MM.1S (cell line): ENCODE data around the gene PPP1R1A.

ENCODE experiments used
- DNase-seq: peaks from one replicate; pipeline ENCODE4 v3.0.0-alpha.2; 2015
- H2AFZ ChIP-seq: fragments of 300-600 bp; sonication (generic); 2 replicates; pipeline ENCODE4 v1.6.0; 2016; ENCODE audit warnings: antibody characterized with exemption, low read length
- H3F3A ChIP-seq: fragments of 300-600 bp; sonication (generic); 2 replicates; pipeline ENCODE4 v1.6.1; 2016; ENCODE audit warnings: mild to moderate bottlenecking, antibody characterized with exemption, low read length, moderate library complexity, mixed read lengths; ENCODE audit not compliant: insufficient read depth
- H3K27ac ChIP-seq: fragments of 300-600 bp; sonication (generic); 2 replicates; pipeline ENCODE4 v1.5.1; 2016; ENCODE audit warnings: mild to moderate bottlenecking, low read length
- H3K27me3 ChIP-seq: fragments of 300-600 bp; sonication (generic); replicated peaks from 2 replicates; pipeline ENCODE4 v1.6.0; 2016; ENCODE audit warnings: low read length; ENCODE audit not compliant: insufficient read depth
- H3K36me3 ChIP-seq: fragments of 300-600 bp; sonication (generic); replicated peaks from 2 replicates; pipeline ENCODE4 v1.6.1; 2016; ENCODE audit warnings: mild to moderate bottlenecking, low read length, mixed read lengths; ENCODE audit not compliant: insufficient read depth
- H3K4me1 ChIP-seq: fragments of 300-600 bp; sonication (generic); 2 replicates; pipeline ENCODE4 v1.6.1; 2016; ENCODE audit warnings: low read length, mixed read lengths
- H3K4me2 ChIP-seq: fragments of 300-600 bp; sonication (generic); 2 replicates; pipeline ENCODE4 v1.6.0; 2016; ENCODE audit warnings: low read depth, low read length
- H3K4me3 ChIP-seq: fragments of 300-600 bp; sonication (generic); 2 replicates; pipeline ENCODE4 v1.5.1; 2016; ENCODE audit warnings: low read length, mixed read lengths
- H3K79me2 ChIP-seq: fragments of 300-600 bp; sonication (generic); 2 replicates; pipeline ENCODE4 v1.6.1; 2016; ENCODE audit warnings: mixed run types, low read length, mixed read lengths
- H3K9ac ChIP-seq: fragments of 300-600 bp; sonication (generic); 2 replicates; pipeline ENCODE4 v1.6.1; 2016; ENCODE audit warnings: low read length, mixed read lengths
- H3K9me2 ChIP-seq: fragments of 300-600 bp; sonication (generic); replicated peaks from 2 replicates; pipeline ENCODE4 v1.6.1; 2016; ENCODE audit warnings: mild to moderate bottlenecking, low read length, mixed read lengths; ENCODE audit not compliant: insufficient read depth
- H3K9me3 ChIP-seq: fragments of 300-600 bp; sonication (generic); replicated peaks from 2 replicates; pipeline ENCODE4 v1.6.1; 2016; ENCODE audit warnings: mild to moderate bottlenecking, low read length, mixed read lengths; ENCODE audit not compliant: insufficient read depth
- H4K20me1 ChIP-seq: fragments of 300-600 bp; sonication (generic); 2 replicates; pipeline ENCODE4 v1.6.1; 2016; ENCODE audit warnings: mild to moderate bottlenecking, low read length, moderate library complexity, mixed read lengths; ENCODE audit not compliant: insufficient read depth
- EZH2 ChIP-seq: fragments of 300-600 bp; sonication (generic); optimal IDR thresholded peaks from 2 replicates; pipeline ENCODE3; 2017; ENCODE audit warnings: low read depth, mild to moderate bottlenecking, antibody characterized with exemption, low read length, mixed read lengths
- EZH2phosphoT487 ChIP-seq: fragments of 300-600 bp; sonication (generic); IDR thresholded peaks from 2 replicates; pipeline ENCODE4 v1.6.1; 2018; ENCODE audit warnings: antibody characterized with exemption, low read length
- TF ChIP-seq, protein P1 (sequence below): fragments of 300-600 bp; sonication (generic); IDR thresholded peaks from 2 replicates; pipeline ENCODE4 v1.5.1; 2016; ENCODE audit warnings: antibody characterized with exemption, low read length, mixed read lengths

PPP1R1A gene

DNA sequence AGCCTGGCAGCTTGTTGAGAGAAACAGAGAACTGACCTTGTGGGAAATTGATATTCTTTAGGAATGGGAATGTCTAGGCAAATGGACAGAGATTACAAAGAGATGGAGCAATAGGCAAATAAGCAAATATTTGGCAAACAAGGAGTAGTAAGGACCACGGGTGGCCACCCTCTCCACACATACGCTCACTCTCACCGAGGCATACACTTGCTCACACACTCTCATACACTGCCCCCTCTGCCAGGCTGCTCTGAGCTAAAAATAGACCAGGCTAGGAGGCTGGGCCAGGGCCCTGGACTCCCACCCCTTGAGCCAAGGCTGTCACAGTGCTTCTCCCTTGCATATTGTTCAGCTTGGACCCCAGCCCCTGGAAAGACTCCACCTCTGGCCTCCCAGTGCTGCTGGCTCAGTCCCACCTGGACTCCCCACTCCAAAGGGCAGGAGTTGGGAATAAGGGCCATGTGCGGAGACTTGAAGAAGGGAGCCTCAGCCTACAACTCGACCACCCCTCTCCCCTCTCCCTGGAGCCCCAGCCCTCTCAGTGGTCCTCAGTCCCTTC is 1.1 kb downstream of the PPP1R1A start:
- no peak overlapping the region for H3K9ac ChIP-seq

DNA sequence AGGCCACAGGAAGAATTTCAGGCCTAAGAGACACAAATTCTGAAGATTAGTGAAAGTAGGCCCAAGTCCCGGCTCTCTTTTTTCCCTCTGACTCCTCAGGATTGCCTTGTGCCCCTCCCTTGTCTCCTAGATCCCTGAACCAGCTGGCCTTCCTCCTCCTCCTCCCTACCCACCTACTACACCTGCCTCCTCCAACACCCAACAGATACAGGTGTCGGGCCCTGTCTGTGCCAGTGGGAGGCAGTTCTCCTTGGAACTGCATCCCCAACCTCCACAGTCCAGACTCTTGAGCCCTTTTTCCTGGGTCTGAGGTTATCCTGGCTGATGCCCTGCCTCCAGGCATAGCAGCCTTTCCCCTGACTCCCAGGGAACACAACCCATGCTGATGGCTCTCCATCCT is 1.8 kb downstream of the PPP1R1A start:
- H2AFZ ChIP-seq: no peak overlapping the region
- DNase-seq: no peak
- H3K27ac ChIP-seq: no peak overlapping the region
- H3F3A ChIP-seq: peaks cover 8% of the 10 kb centered on the region; the same call in 1 of the 2 replicates
- peaks cover 15% of the 10 kb centered on the region for H3K4me1 ChIP-seq
- H3K4me3 ChIP-seq: no peak overlapping the region
- no peak overlapping the region for H3K9ac ChIP-seq
- H4K20me1 ChIP-seq: no peaks in the 10 kb centered on the region
- H3K9me2 ChIP-seq: no peaks in the 10 kb centered on the region
- H3K79me2 ChIP-seq: no peaks in the 10 kb centered on the region
- no peaks in the 10 kb centered on the region; the same call in 1 of the 2 replicates for H3K27me3 ChIP-seq
- TF ChIP-seq, protein P1, sequence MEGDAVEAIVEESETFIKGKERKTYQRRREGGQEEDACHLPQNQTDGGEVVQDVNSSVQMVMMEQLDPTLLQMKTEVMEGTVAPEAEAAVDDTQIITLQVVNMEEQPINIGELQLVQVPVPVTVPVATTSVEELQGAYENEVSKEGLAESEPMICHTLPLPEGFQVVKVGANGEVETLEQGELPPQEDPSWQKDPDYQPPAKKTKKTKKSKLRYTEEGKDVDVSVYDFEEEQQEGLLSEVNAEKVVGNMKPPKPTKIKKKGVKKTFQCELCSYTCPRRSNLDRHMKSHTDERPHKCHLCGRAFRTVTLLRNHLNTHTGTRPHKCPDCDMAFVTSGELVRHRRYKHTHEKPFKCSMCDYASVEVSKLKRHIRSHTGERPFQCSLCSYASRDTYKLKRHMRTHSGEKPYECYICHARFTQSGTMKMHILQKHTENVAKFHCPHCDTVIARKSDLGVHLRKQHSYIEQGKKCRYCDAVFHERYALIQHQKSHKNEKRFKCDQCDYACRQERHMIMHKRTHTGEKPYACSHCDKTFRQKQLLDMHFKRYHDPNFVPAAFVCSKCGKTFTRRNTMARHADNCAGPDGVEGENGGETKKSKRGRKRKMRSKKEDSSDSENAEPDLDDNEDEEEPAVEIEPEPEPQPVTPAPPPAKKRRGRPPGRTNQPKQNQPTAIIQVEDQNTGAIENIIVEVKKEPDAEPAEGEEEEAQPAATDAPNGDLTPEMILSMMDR: no peak
- TF ChIP-seq EZH2: no peak
- TF ChIP-seq EZH2phosphoT487: no peak
- H3K9me3 ChIP-seq: no peaks in the 10 kb centered on the region
- no peaks in the 10 kb centered on the region for H3K36me3 ChIP-seq
- H3K4me2 ChIP-seq: no peak overlapping the region

More for the DNA sequence above, 1.1 kb downstream of the PPP1R1A start:
- Histone ChIP-seq H3K79me2 (no peaks in the 10 kb centered on the region), H3K4me2 (no peak overlapping the region), H3K27me3 (no peaks in the 10 kb centered on the region; the same call in 1 of the 2 replicates), H3K27ac (no peak overlapping the region), H3K4me3 (no peak overlapping the region), H3K4me1 (peaks cover 21% of the 10 kb centered on the region), H3K36me3 (no peaks in the 10 kb centered on the region), H3F3A (peaks cover 9% of the 10 kb centered on the region; the same call in 1 of the 2 replicates), H3K9me2 (no peaks in the 10 kb centered on the region), H4K20me1 (no peaks in the 10 kb centered on the region), H2AFZ (no peak overlapping the region), H3K9me3 (no peaks in the 10 kb centered on the region)
- DNase-seq: no peak
- TF ChIP-seq EZH2 (no peak), EZH2phosphoT487 (no peak)
- TF ChIP-seq, protein P1: no peak

DNA sequence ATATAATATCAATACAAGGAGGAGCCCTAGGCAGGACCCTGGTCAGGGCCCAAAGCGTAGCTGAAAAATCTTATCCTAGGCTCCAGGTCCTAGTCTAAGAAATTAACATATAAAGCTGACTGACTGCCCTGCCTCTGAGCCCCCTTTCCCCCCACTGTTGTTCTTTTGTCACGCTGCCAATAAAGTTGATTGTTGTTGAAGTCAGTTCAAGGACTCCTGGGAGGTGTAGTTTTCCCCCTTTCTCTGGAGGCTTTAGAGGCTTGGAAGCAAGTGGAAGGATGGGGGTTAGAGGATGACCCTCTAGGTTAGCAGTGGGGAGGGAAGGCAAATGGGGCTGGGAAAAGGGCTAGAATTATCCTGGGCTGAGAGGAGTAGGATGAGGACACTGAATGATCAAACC is 3.2 kb downstream of the PPP1R1A start:
- Histone ChIP-seq H3K27me3 (no peaks in the 10 kb centered on the region; the same call in 1 of the 2 replicates), H3K4me2 (no peak overlapping the region), H3K27ac (no peak overlapping the region), H3K4me1 (peaks cover under 1% of the 10 kb centered on the region; the same call in 1 of the 2 replicates), H3K9me2 (no peaks in the 10 kb centered on the region), H3K4me3 (no peak overlapping the region), H4K20me1 (no peaks in the 10 kb centered on the region), H3F3A (no peaks in the 10 kb centered on the region), H3K9me3 (no peaks in the 10 kb centered on the region), H3K9ac (no peak overlapping the region), H3K36me3 (no peaks in the 10 kb centered on the region), H3K79me2 (no peaks in the 10 kb centered on the region), H2AFZ (no peak overlapping the region)
- TF ChIP-seq EZH2 (no peak), EZH2phosphoT487 (no peak)
- TF ChIP-seq, protein P1: no peak
- DNase-seq: no peak
